Measurements from ENCODE around the gene SLC38A5. TPM values are rescaled to one million over a fixed set of nuclear protein-coding genes. Genes with fewer than 3 reads are reported as not detected.

The SLC38A5 gene
- total and polyA plus RNA-seq, 2 donors = 8.7 to 19.6 TPM

DNA sequence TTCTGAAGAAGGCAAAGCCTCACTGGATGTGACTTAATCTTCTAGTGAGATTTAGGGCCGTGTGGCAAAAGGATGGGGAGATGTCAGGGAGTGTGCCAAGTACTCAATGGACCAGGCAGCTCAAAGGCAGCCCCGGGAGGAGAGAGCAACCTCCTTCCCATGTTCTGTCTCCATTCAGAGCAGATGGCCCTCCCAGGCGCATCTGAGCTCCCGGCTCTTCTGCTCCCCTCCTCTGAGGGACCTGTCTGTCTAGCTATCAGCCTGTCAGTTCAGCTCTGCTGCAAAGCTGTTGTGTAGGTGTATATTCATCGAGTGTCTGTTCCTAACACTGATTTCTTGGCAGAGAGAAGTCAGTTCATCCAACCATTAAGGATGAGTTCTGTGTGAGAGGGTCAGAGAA, 27.8 kb upstream of the SLC38A5 start:
- 93% methylated on average over 5 of the region's 5 CpGs for WGBS

DNA sequence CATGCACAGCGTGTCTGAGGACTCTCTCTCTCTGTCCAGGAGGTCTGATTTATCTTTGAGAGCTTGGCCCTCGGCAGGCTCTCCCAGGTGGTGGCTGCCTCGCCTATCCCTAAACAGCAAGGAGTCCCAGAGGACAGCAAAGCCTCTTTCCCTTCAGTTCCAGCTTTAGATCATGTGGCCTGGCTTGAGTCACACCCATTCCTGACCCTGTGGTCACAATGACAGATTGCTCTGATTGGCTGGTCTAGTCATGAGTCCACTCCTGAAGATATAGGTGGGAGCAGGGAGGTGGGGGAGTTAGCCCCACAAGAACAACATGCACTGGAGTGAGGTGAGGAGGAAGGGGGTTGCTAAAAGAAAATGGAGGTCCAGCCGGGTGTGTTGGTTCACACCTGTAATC, 26.6 kb upstream of the SLC38A5 start:
- H3K4me1 ChIP-seq (ENCODE audit: control insufficient read depth in 2 of 2, insufficient read depth in 2 of 2, low read length in 2 of 2) = no peaks in the 10 kb centered on the region
- WGBS = 95% methylated on average over 4 of the region's 4 CpGs
- no peak for DNase-seq (ENCODE audit: low read depth in 6 of 9, low spot score in 9 of 9)

More for the DNA sequence above, 27.8 kb upstream of the SLC38A5 start:
- H3K4me1 ChIP-seq (ENCODE audit: control insufficient read depth in 2 of 2, insufficient read depth in 2 of 2, low read length in 2 of 2) = no peaks in the 10 kb centered on the region
- no peak overlapping the region for H3K4me3 ChIP-seq (ENCODE audit: low read length in 2 of 2)
- no peak for DNase-seq (ENCODE audit: low read depth in 6 of 9, low spot score in 9 of 9)
- H3K27ac ChIP-seq (ENCODE audit: low read depth in 1 of 2, low read length in 1 of 2) = no peak overlapping the region
- no peaks in the 10 kb centered on the region for H3K9me3 ChIP-seq (ENCODE audit: control insufficient read depth in 2 of 2, insufficient read depth in 1 of 2, low read length in 1 of 2)
- H3K27me3 ChIP-seq (ENCODE audit: control insufficient read depth in 2 of 2, insufficient read depth in 1 of 2, low read length in 1 of 2) = no peaks in the 10 kb centered on the region
- no peaks in the 10 kb centered on the region for H3K36me3 ChIP-seq (ENCODE audit: control insufficient read depth in 2 of 2, insufficient read depth in 2 of 2, low read length in 1 of 2)

DNA sequence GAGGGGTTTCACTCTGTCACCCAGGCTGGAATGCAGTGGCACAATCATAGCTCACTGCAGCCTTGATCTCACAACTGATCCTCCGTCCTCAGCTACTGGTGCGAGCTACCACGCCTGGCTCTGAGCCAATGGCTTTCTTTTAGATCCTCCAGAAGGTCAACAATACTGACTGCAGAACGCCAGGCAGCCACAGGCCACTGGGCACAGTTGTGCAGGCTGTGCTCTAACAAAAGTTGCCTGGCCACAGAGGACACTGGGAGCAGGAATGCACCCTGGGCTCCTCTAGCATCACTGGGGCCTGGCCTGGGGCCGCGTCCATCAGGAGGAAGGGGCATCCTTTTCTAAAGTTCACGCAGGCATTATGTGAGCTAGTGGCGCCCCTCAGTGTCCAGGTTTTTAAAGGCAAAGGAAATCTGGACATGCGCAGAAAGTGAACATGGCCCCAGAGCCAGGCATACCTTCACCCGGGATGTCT, 23.9 kb upstream of the SLC38A5 start:
- H3K36me3 ChIP-seq (ENCODE audit: control insufficient read depth in 2 of 2, insufficient read depth in 2 of 2, low read length in 1 of 2) = no peaks in the 10 kb centered on the region
- no peaks in the 10 kb centered on the region for H3K9me3 ChIP-seq (ENCODE audit: control insufficient read depth in 2 of 2, insufficient read depth in 1 of 2, low read length in 1 of 2)
- H3K4me3 ChIP-seq (ENCODE audit: low read length in 2 of 2) = no peak overlapping the region
- H3K27ac ChIP-seq (ENCODE audit: low read depth in 1 of 2, low read length in 1 of 2) = no peak overlapping the region
- no peaks in the 10 kb centered on the region for H3K27me3 ChIP-seq (ENCODE audit: control insufficient read depth in 2 of 2, insufficient read depth in 1 of 2, low read length in 1 of 2)
- no peaks in the 10 kb centered on the region for H3K4me1 ChIP-seq (ENCODE audit: control insufficient read depth in 2 of 2, insufficient read depth in 2 of 2, low read length in 2 of 2)
- DNase-seq (ENCODE audit: low read depth in 6 of 9, low spot score in 9 of 9) = no peak
- 72% methylated on average over 10 of the region's 10 CpGs for WGBS

More for the DNA sequence above, 26.6 kb upstream of the SLC38A5 start:
- H3K36me3 ChIP-seq (ENCODE audit: control insufficient read depth in 2 of 2, insufficient read depth in 2 of 2, low read length in 1 of 2) = no peaks in the 10 kb centered on the region
- H3K4me3 ChIP-seq (ENCODE audit: low read length in 2 of 2) = no peak overlapping the region
- no peaks in the 10 kb centered on the region for H3K27me3 ChIP-seq (ENCODE audit: control insufficient read depth in 2 of 2, insufficient read depth in 1 of 2, low read length in 1 of 2)
- H3K27ac ChIP-seq (ENCODE audit: low read depth in 1 of 2, low read length in 1 of 2) = no peak overlapping the region
- no peaks in the 10 kb centered on the region for H3K9me3 ChIP-seq (ENCODE audit: control insufficient read depth in 2 of 2, insufficient read depth in 1 of 2, low read length in 1 of 2)

DNA sequence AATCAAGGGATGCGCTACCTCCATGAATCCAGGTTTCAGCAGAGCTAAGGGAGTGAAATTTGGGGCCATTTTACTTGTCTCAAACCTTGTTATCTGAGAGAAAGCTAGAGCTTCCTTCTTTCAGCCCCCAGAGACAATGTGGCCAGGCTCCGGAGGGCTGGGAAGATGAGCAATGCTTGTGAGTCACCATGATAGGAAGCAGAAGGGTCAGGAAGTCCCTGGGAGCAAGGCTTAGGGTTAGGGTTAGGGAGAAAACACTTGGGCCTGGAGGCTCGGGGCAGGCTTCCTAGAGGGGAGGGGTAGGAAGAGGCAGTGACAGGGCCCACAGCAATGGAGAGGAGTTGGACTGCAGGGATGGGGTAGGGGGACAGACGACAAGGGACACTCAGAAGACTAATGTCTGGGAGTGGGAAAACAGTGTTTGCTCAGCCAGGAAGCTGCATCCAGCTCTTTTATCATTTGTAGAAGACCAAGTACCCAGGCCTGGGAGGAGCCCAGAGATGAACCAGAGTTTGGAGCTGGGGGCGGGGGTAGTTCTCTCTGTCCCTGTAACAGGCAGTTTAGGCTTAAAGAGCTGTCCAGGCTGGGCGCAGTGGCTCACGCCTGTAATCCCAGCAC, 22.3 kb upstream of the SLC38A5 start:
- H3K4me1 ChIP-seq (ENCODE audit: control insufficient read depth in 2 of 2, insufficient read depth in 2 of 2, low read length in 2 of 2) = no peaks in the 10 kb centered on the region
- no peaks in the 10 kb centered on the region for H3K9me3 ChIP-seq (ENCODE audit: control insufficient read depth in 2 of 2, insufficient read depth in 1 of 2, low read length in 1 of 2)
- H3K27me3 ChIP-seq (ENCODE audit: control insufficient read depth in 2 of 2, insufficient read depth in 1 of 2, low read length in 1 of 2) = no peaks in the 10 kb centered on the region
- peaks cover 0 to 1% of the 10 kb centered on the region in 2 donors for H3K36me3 ChIP-seq (ENCODE audit: control insufficient read depth in 2 of 2, insufficient read depth in 2 of 2, low read length in 1 of 2)
- DNase-seq (ENCODE audit: low read depth in 6 of 9, low spot score in 9 of 9) = no peak
- 97% methylated on average over 7 of the region's 7 CpGs for WGBS
- H3K4me3 ChIP-seq (ENCODE audit: low read length in 2 of 2) = no peak overlapping the region
- H3K27ac ChIP-seq (ENCODE audit: low read depth in 1 of 2, low read length in 1 of 2) = no peak overlapping the region

DNA sequence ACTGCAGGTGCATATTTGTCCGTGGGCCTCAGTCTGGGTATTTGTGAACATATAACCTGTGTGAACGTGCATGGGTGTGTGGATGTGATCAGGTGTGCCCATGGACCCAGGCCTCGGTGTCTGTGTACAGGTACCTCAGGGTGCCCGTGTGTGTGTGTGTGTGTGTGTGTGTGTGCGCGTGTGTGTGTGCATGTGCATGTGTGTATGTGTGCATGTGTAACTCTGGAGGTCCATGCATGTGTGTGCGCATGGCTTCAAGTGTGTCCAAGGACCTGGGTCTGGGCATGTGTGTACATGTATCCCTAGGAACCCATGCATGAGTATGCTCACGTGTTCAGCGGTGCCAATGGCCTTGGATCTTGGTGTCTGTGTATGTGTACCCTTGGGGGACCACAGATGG, 21.7 kb upstream of the SLC38A5 start:
- Histone ChIP-seq H3K9me3 (ENCODE audit: control insufficient read depth in 2 of 2, insufficient read depth in 1 of 2, low read length in 1 of 2) (no peaks in the 10 kb centered on the region), H3K4me3 (ENCODE audit: low read length in 2 of 2) (no peak overlapping the region), H3K36me3 (ENCODE audit: control insufficient read depth in 2 of 2, insufficient read depth in 2 of 2, low read length in 1 of 2) (peaks cover 0 to 6% of the 10 kb centered on the region in 2 donors), H3K4me1 (ENCODE audit: control insufficient read depth in 2 of 2, insufficient read depth in 2 of 2, low read length in 2 of 2) (no peaks in the 10 kb centered on the region), H3K27me3 (ENCODE audit: control insufficient read depth in 2 of 2, insufficient read depth in 1 of 2, low read length in 1 of 2) (no peaks in the 10 kb centered on the region), H3K27ac (ENCODE audit: low read depth in 1 of 2, low read length in 1 of 2) (no peak overlapping the region)
- 95% methylated on average over 9 of the region's 9 CpGs for WGBS
- DNase-seq (ENCODE audit: low read depth in 6 of 9, low spot score in 9 of 9) = no peak

DNA sequence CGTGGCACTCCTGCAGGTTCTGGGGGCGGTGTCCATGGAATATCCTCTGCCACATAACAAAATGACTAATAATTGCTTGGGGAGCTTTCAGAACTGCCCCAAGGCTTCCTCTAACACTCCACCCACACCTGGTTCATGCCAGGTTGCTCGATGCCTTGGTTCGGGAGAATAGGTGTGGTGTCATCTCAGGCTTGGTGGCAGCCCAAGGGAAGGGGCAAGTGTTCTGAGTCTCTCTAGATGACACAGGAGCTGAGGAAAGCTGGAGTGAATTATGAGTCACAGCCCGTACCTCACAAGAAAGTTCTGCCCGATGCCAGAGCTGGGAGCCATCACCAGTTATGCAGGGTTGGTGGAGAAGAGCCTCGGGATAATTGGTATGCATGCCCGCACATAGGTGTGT, 20.6 kb upstream of the SLC38A5 start:
- DNase-seq (ENCODE audit: low read depth in 6 of 9, low spot score in 9 of 9) = no peak
- no peak overlapping the region for H3K4me3 ChIP-seq (ENCODE audit: low read length in 2 of 2)
- peaks cover 0 to 6% of the 10 kb centered on the region in 2 donors for H3K36me3 ChIP-seq (ENCODE audit: control insufficient read depth in 2 of 2, insufficient read depth in 2 of 2, low read length in 1 of 2)
- H3K9me3 ChIP-seq (ENCODE audit: control insufficient read depth in 2 of 2, insufficient read depth in 1 of 2, low read length in 1 of 2) = no peaks in the 10 kb centered on the region
- no peak overlapping the region for H3K27ac ChIP-seq (ENCODE audit: low read depth in 1 of 2, low read length in 1 of 2)
- H3K27me3 ChIP-seq (ENCODE audit: control insufficient read depth in 2 of 2, insufficient read depth in 1 of 2, low read length in 1 of 2) = no peaks in the 10 kb centered on the region
- no peaks in the 10 kb centered on the region for H3K4me1 ChIP-seq (ENCODE audit: control insufficient read depth in 2 of 2, insufficient read depth in 2 of 2, low read length in 2 of 2)
- WGBS = 96% methylated on average over 8 of the region's 8 CpGs

DNA sequence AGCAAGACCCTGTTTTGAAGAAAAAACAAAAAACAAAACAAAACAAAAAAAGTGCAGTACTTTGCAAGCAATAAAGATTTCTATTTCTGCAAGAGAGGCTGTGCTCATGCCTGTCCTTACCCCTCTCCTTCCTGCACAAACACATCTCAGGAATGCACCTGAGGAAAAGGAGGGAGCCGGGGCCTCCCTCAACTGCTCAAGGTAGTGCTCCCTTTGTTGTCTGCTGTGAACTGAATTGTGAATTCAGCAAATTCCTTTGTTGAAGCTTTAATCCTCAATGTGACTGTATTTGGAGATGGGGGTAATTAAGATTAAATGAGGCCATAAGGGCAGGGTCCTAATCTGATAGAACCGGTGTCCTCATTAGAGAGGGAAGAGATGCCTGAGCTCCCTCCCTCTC, 19.8 kb upstream of the SLC38A5 start:
- H3K4me3 ChIP-seq (ENCODE audit: low read length in 2 of 2) = no peak overlapping the region
- H3K36me3 ChIP-seq (ENCODE audit: control insufficient read depth in 2 of 2, insufficient read depth in 2 of 2, low read length in 1 of 2) = peaks cover 0 to 6% of the 10 kb centered on the region in 2 donors
- H3K27ac ChIP-seq (ENCODE audit: low read depth in 1 of 2, low read length in 1 of 2) = no peak overlapping the region
- no peak for DNase-seq (ENCODE audit: low read depth in 6 of 9, low spot score in 9 of 9)
- no peaks in the 10 kb centered on the region for H3K9me3 ChIP-seq (ENCODE audit: control insufficient read depth in 2 of 2, insufficient read depth in 1 of 2, low read length in 1 of 2)
- no peaks in the 10 kb centered on the region for H3K27me3 ChIP-seq (ENCODE audit: control insufficient read depth in 2 of 2, insufficient read depth in 1 of 2, low read length in 1 of 2)
- 100% methylated on average over 2 of the region's 2 CpGs for WGBS
- no peaks in the 10 kb centered on the region for H3K4me1 ChIP-seq (ENCODE audit: control insufficient read depth in 2 of 2, insufficient read depth in 2 of 2, low read length in 2 of 2)

DNA sequence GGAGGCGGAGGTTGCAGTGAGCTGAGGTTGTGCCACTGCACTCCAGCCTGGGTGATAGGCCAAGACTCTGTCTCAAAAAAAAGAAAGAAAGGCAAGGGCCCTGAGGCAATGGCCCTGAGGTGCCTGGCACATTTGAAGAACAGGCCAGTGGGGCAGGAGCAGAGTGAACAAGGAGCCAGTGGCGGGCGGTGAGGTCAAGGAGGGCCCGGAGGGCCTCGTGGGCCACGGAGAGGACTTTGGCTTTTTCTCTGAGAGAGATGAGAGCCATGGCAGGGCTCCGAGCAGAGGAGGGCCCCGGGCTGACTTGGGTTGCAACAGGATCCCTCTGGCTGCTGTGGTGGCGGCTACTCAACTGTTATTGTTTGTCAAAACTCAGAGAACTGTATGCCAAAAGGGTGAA, 19.2 kb upstream of the SLC38A5 start:
- H3K27ac ChIP-seq (ENCODE audit: low read depth in 1 of 2, low read length in 1 of 2) = no peak overlapping the region
- WGBS = 96% methylated on average over 9 of the region's 9 CpGs
- H3K36me3 ChIP-seq (ENCODE audit: control insufficient read depth in 2 of 2, insufficient read depth in 2 of 2, low read length in 1 of 2) = peaks cover 2 to 6% of the 10 kb centered on the region in 2 donors
- no peaks in the 10 kb centered on the region for H3K27me3 ChIP-seq (ENCODE audit: control insufficient read depth in 2 of 2, insufficient read depth in 1 of 2, low read length in 1 of 2)
- DNase-seq (ENCODE audit: low read depth in 6 of 9, low spot score in 9 of 9) = no peak
- no peak overlapping the region for H3K4me3 ChIP-seq (ENCODE audit: low read length in 2 of 2)
- H3K4me1 ChIP-seq (ENCODE audit: control insufficient read depth in 2 of 2, insufficient read depth in 2 of 2, low read length in 2 of 2) = no peaks in the 10 kb centered on the region
- H3K9me3 ChIP-seq (ENCODE audit: control insufficient read depth in 2 of 2, insufficient read depth in 1 of 2, low read length in 1 of 2) = no peaks in the 10 kb centered on the region

DNA sequence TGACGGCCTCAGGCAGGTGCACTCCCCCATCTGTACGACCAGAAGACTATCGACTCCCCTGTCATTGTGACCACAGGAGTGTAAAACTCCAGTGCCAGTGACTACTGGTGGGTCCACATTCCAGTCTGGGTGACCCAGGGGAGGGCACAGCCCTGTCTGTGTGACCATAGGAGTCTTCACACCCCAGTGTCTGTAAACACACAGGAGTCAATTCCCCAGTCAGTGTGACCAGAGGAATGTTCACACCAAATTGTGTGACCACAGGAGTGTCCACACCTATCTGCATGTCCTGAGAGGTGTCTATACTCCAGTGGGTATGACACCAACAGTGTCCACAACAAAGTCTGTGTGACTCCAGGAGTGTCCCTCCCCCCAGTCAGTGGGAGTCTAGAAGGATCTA, 18.0 kb upstream of the SLC38A5 start:
- Histone ChIP-seq H3K9me3 (ENCODE audit: control insufficient read depth in 2 of 2, insufficient read depth in 1 of 2, low read length in 1 of 2) (no peaks in the 10 kb centered on the region), H3K36me3 (ENCODE audit: control insufficient read depth in 2 of 2, insufficient read depth in 2 of 2, low read length in 1 of 2) (peaks cover 6 to 12% of the 10 kb centered on the region in 2 donors), H3K4me1 (ENCODE audit: control insufficient read depth in 2 of 2, insufficient read depth in 2 of 2, low read length in 2 of 2) (no peaks in the 10 kb centered on the region), H3K4me3 (ENCODE audit: low read length in 2 of 2) (no peak overlapping the region), H3K27me3 (ENCODE audit: control insufficient read depth in 2 of 2, insufficient read depth in 1 of 2, low read length in 1 of 2) (no peaks in the 10 kb centered on the region), H3K27ac (ENCODE audit: low read depth in 1 of 2, low read length in 1 of 2) (no peak overlapping the region)
- 90% methylated on average over 3 of the region's 3 CpGs for WGBS
- DNase-seq (ENCODE audit: low read depth in 6 of 9, low spot score in 9 of 9) = no peak

All from thymus (tissue), 11 donors.